ENCODE measurements around the gene LARGE1.

- TF ChIP-seq, protein P1, sequence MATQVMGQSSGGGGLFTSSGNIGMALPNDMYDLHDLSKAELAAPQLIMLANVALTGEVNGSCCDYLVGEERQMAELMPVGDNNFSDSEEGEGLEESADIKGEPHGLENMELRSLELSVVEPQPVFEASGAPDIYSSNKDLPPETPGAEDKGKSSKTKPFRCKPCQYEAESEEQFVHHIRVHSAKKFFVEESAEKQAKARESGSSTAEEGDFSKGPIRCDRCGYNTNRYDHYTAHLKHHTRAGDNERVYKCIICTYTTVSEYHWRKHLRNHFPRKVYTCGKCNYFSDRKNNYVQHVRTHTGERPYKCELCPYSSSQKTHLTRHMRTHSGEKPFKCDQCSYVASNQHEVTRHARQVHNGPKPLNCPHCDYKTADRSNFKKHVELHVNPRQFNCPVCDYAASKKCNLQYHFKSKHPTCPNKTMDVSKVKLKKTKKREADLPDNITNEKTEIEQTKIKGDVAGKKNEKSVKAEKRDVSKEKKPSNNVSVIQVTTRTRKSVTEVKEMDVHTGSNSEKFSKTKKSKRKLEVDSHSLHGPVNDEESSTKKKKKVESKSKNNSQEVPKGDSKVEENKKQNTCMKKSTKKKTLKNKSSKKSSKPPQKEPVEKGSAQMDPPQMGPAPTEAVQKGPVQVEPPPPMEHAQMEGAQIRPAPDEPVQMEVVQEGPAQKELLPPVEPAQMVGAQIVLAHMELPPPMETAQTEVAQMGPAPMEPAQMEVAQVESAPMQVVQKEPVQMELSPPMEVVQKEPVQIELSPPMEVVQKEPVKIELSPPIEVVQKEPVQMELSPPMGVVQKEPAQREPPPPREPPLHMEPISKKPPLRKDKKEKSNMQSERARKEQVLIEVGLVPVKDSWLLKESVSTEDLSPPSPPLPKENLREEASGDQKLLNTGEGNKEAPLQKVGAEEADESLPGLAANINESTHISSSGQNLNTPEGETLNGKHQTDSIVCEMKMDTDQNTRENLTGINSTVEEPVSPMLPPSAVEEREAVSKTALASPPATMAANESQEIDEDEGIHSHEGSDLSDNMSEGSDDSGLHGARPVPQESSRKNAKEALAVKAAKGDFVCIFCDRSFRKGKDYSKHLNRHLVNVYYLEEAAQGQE (IDR thresholded peaks at IDR 0.05; ENCODE audit: low read depth) = no peak
- no peak for TF ChIP-seq TAF1 (IDR thresholded peaks at IDR 0.05; ENCODE audit: low read depth)
These were observed 260.8 kb downstream of the LARGE1 start for GRCh38 chr22:33659448-33659847.
